ENCODE results near the gene ITPRID2.

The ITPRID2 gene

GRCh38 chr2:181882246-181883020 lies 9.1 kb upstream of the ITPRID2 start:
- DNase-seq = peak; percentile 2

GRCh38 chr2:181884601-181885000 lies 6.9 kb upstream of the ITPRID2 start:
- no peak for DNase-seq

GRCh38 chr2:181885096-181885495 lies 6.4 kb upstream of the ITPRID2 start:
- DNase-seq = no peak

GRCh38 chr2:181886192-181886591 lies 5.3 kb upstream of the ITPRID2 start:
- no peak for DNase-seq

- no peak for DNase-seq
Measured at GRCh38 chr2:181887045-181887444, 4.5 kb upstream of the ITPRID2 start.

- no peak for DNase-seq
Measured at GRCh38 chr2:181889776-181890175, 1.8 kb upstream of the ITPRID2 start.

GRCh38 chr2:181890271-181890670 lies 1.3 kb upstream of the ITPRID2 start:
- DNase-seq = no peak

GRCh38 chr2:181891966-181892798 lies 652 bp downstream of the ITPRID2 start:
- peak; percentile 63 for DNase-seq

- DNase-seq = peak; percentile 65
Measured at GRCh38 chr2:181892799-181893435, 1.4 kb downstream of the ITPRID2 start.

GRCh38 chr2:181894381-181894780 lies 2.9 kb downstream of the ITPRID2 start:
- no peak for DNase-seq

GRCh38 chr2:181895818-181896217 lies 4.3 kb downstream of the ITPRID2 start:
- DNase-seq = no peak

- DNase-seq = no peak
Measured at GRCh38 chr2:181896286-181896685, 4.8 kb downstream of the ITPRID2 start.

GRCh38 chr2:181900007-181900651 lies 8.6 kb downstream of the ITPRID2 start:
- DNase-seq = no peak

- no peak for DNase-seq
Measured at GRCh38 chr2:181902625-181903024, 11.1 kb downstream of the ITPRID2 start.

- DNase-seq = peak; percentile 50
Measured at GRCh38 chr2:181904022-181904632, 12.6 kb downstream of the ITPRID2 start.

GRCh38 chr2:181907057-181907456 lies 15.5 kb downstream of the ITPRID2 start:
- no peak for DNase-seq

- no peak for DNase-seq
Measured at GRCh38 chr2:181907635-181908034, 16.1 kb downstream of the ITPRID2 start.

- DNase-seq = no peak
Measured at GRCh38 chr2:181910028-181910831, 18.7 kb downstream of the ITPRID2 start.

- DNase-seq = no peak
Measured at GRCh38 chr2:181911830-181912229, 20.3 kb downstream of the ITPRID2 start.

- no peak for DNase-seq
Measured at GRCh38 chr2:181915102-181915501, 23.6 kb downstream of the ITPRID2 start.

Data from fibroblast of skin of right quadriceps (primary cell).